ENCODE data around the gene DMGDH. TPM values are rescaled to one million over a fixed set of nuclear protein-coding genes. Genes with fewer than 3 reads are reported as not detected.

DMGDH gene
- total and polyA plus RNA-seq, 10 of the 15 experiments (the other 5 are each of a cell fraction or from before 2014, with no cell fraction given) = 0.22 to 1.5 (median 0.44) TPM; not detected in 3

DNA sequence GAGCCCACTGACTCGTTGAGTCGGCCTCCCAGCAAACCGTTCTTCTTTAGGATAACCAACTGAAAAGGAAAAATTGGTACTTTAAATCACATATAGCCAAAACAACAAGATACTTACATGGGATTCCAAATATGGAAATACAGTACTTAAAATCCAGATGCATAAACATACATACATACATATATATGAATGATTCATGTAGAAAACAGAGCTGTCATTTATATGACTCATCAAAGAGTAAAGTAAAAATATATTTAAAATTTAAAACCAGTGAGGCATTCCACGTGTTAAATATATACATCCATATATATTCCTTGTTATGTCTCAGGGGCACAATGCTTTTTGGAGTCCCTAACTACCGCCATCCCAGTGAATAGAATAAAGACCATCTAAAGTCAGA, 36.7 kb downstream of the DMGDH start:
- no peaks in the 10 kb centered on the region for H3K36me3 ChIP-seq (ENCODE audit: control insufficient read depth in 2 of 2, insufficient read depth in 2 of 2, low read length in 1 of 2)
- no peak overlapping the region for H3K4me2 ChIP-seq (ENCODE audit: control insufficient read depth, insufficient read depth)
- H3K79me2 ChIP-seq (ENCODE audit: control insufficient read depth, insufficient read depth, low read length) = no peaks in the 10 kb centered on the region
- FAIRE-seq (no peak), ATAC-seq (no peak), DNase-seq (ENCODE audit: low read depth, low spot score) (no peak)
- in situ Hi-C loops (cut with MboI) (no loop called here), intact Hi-C loops (cut with micrococcal nuclease; ENCODE audit: unreplicated experiment) (no loop called here)
- TF ChIP-seq BMI1 (IDR thresholded peaks at IDR 0.05; ENCODE audit: borderline replicate concordance) (no peak), SP1 (IDR thresholded peaks at IDR 0.05; ENCODE audit: low read depth, low read length) (no peak), MYB (IDR thresholded peaks at IDR 0.05; ENCODE audit: borderline replicate concordance, low read depth, low read length) (no peak), SREBF1 (IDR thresholded peaks at IDR 0.05; ENCODE audit: low read length) (no peak)
- H3K9ac ChIP-seq (ENCODE audit: control insufficient read depth, insufficient read depth, low read length) = no peak overlapping the region
- H3K4me1 ChIP-seq (ENCODE audit: control insufficient read depth, insufficient read depth, low read length) = no peaks in the 10 kb centered on the region
- H3K27ac ChIP-seq (ENCODE audit: control insufficient read depth, insufficient read depth) = no peak overlapping the region
- 36% methylated on average over 5 of the region's 5 CpGs for WGBS (ENCODE audit: insufficient coverage, insufficient replicate concordance, low lambda C conversion rate, missing lambda C conversion rate)
- H3K9me3 ChIP-seq (replicated peaks; ENCODE audit: control insufficient read depth, insufficient read depth, low read length) = no peaks in the 10 kb centered on the region; the same call in 2 of the 3 replicates
- H3K4me3 ChIP-seq = no peak overlapping the region
- ChIA-PET RAD21 (ENCODE audit: unreplicated experiment) (no interaction called here), SMC1A (ENCODE audit: uncharacterized antibody, unreplicated experiment) (no interaction called here), POLR2A (no interaction called here), CTCF (interaction anchor here (1.4 to 3.6 kb wide), 4 partner anchors 9 to 100 kb away, joined by 3 to 23 read pairs (median 6); no protein-coding TSS in a partner anchor)
- no peaks in the 10 kb centered on the region for H4K20me1 ChIP-seq (ENCODE audit: control insufficient read depth, insufficient read depth)
- no peaks in the 10 kb centered on the region for H3K27me3 ChIP-seq (replicated peaks in 1 of 2; ENCODE audit: control insufficient read depth in 2 of 2, insufficient read depth in 2 of 2, low read length in 1 of 2)
- BruUV-seq (replicated peaks) = no TSS peak
- H2AFZ ChIP-seq (ENCODE audit: control insufficient read depth, low read depth, low read length) = no peak overlapping the region

DNA sequence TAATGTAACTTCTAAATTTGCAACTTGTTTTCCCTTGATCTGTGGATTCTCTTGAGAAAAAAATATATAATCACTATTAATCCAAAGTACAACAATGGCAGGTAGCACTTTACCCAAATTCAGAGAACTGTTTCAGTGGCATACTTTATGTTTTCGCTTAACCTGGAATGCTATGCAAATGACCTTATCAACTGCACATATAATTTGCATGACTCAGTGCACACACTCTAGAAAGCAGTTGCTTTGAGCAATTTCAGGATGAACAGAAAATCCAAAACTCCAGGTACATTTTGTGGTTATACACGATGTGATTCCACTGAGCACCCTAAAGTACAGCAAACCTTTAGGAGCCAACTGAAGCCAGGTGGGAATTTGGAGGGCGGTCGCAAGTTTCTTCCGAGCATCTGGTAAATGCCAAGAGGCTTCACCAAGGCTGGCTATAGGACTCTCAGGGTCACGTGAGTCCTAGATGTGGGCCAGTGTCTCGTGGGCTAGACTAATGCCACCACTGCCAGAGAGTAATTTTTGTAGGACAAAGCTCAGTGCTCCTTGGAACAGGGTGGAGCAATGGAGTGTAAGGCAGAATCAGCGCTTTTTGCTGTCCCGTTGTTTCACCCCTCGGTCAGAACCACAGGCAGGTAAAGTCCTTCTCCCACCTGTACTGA, 37.3 kb downstream of the DMGDH start:
- no peaks in the 10 kb centered on the region for H3K4me1 ChIP-seq (ENCODE audit: control insufficient read depth, insufficient read depth, low read length)
- SMC1A ChIA-PET (ENCODE audit: uncharacterized antibody, unreplicated experiment) = no interaction called here
- BruUV-seq (replicated peaks) = no TSS peak
- no peaks in the 10 kb centered on the region for H3K79me2 ChIP-seq (ENCODE audit: control insufficient read depth, insufficient read depth, low read length)
- H2AFZ ChIP-seq (ENCODE audit: control insufficient read depth, low read depth, low read length) = no peak overlapping the region
- no peak overlapping the region for H3K4me3 ChIP-seq
- WGBS (ENCODE audit: insufficient coverage, insufficient replicate concordance, low lambda C conversion rate, missing lambda C conversion rate) = 61% methylated on average over 10 of the region's 10 CpGs
- no peaks in the 10 kb centered on the region; a peak in 1 of 4 replicates for H3K27me3 ChIP-seq (replicated peaks in 1 of 2; ENCODE audit: control insufficient read depth in 2 of 2, insufficient read depth in 2 of 2, low read length in 1 of 2)
- no peaks in the 10 kb centered on the region for H4K20me1 ChIP-seq (ENCODE audit: control insufficient read depth, insufficient read depth)
- in situ Hi-C loops (cut with MboI) = no loop called here
- DNase-seq (ENCODE audit: low read depth, low spot score) (no peak), ATAC-seq (no peak), FAIRE-seq (no peak)
- H3K9me3 ChIP-seq (replicated peaks; ENCODE audit: control insufficient read depth, insufficient read depth, low read length) = no peaks in the 10 kb centered on the region; the same call in 2 of the 3 replicates
- intact Hi-C loops (cut with micrococcal nuclease; ENCODE audit: unreplicated experiment) = no loop called here
- TF ChIP-seq SUPT20H (IDR thresholded peaks at IDR 0.05; ENCODE audit: borderline replicate concordance, control insufficient read depth, low read depth, low read length) (no peak), ZNF24 (IDR thresholded peaks at IDR 0.05) (no peak), KLF5 (IDR thresholded peaks at IDR 0.05; ENCODE audit: partially characterized antibody) (no peak), SMAD5 (IDR thresholded peaks at IDR 0.05; ENCODE audit: low read depth) (no peak), NFXL1 (IDR thresholded peaks at IDR 0.05; ENCODE audit: borderline replicate concordance) (no peak), PAX5 (IDR thresholded peaks at IDR 0.05; ENCODE audit: borderline replicate concordance, low read depth, low read length) (no peak), RBBP5 (conservative IDR thresholded peaks at IDR 0.05) (no peak)
- TF ChIP-seq, protein P1, sequence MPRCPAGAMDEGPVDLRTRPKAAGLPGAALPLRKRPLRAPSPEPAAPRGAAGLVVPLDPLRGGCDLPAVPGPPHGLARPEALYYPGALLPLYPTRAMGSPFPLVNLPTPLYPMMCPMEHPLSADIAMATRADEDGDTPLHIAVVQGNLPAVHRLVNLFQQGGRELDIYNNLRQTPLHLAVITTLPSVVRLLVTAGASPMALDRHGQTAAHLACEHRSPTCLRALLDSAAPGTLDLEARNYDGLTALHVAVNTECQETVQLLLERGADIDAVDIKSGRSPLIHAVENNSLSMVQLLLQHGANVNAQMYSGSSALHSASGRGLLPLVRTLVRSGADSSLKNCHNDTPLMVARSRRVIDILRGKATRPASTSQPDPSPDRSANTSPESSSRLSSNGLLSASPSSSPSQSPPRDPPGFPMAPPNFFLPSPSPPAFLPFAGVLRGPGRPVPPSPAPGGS (IDR thresholded peaks at IDR 0.05; ENCODE audit: borderline replicate concordance, insufficient read depth, low read depth, low read length, poor library complexity, severe bottlenecking) = no peak
- RAD21 ChIA-PET (ENCODE audit: unreplicated experiment) = no interaction called here
- no peak overlapping the region for H3K4me2 ChIP-seq (ENCODE audit: control insufficient read depth, insufficient read depth)
- H3K36me3 ChIP-seq (ENCODE audit: control insufficient read depth in 2 of 2, insufficient read depth in 2 of 2, low read length in 1 of 2) = no peaks in the 10 kb centered on the region
- CTCF ChIA-PET = no interaction called here
- no peak overlapping the region for H3K9ac ChIP-seq (ENCODE audit: control insufficient read depth, insufficient read depth, low read length)
- no peak overlapping the region for H3K27ac ChIP-seq (ENCODE audit: control insufficient read depth, insufficient read depth)
- POLR2A ChIA-PET = no interaction called here

Data from GM12878 (cell line).